Adrenal gland (tissue), 5 donors: ENCODE measurements around the gene SASH1.

Experiments used
- CTCF ChIP-seq, 6 experiments: fragments of 450-650 bp in 4 of 6; fragments of 200-600 bp in 2 of 6; sonication (generic) in 1 of 6; IDR thresholded peaks; 1 replicate in 5 of 6; 2 replicates in 1 of 6; pipeline versions ENCODE4 v1.5.1 to v1.8.0; 2016 to 2021; ENCODE audit warnings: antibody characterized with exemption in 6 of 6, mild to moderate bottlenecking in 2 of 6, moderate library complexity in 1 of 6
- POLR2A ChIP-seq, 2 donors: fragments of 450-650 bp; IDR thresholded peaks; one replicate each; pipeline ENCODE4 v1.6.1; 2017; ENCODE audit warnings: antibody characterized with exemption in 2 of 2, mild to moderate bottlenecking in 2 of 2, moderate library complexity in 1 of 2
- donor health status: DM: no; HTN: no; CAD: no.

- TF ChIP-seq CTCF (IDR thresholded peaks at IDR 0.05) = no peak
- TF ChIP-seq POLR2A (IDR thresholded peaks at IDR 0.05) = no peak
These were observed 98.8 kb downstream of the SASH1 start for GRCh38 chr6:148441454-148441911.
